Measurements from ENCODE around the gene ECE1. TPM values are rescaled to one million over a fixed set of nuclear protein-coding genes. Genes with fewer than 3 reads are reported as not detected.

The ECE1 gene
- total and polyA plus RNA-seq, 9 of the 15 experiments (the other 6 are each of a cell fraction or from before 2014, with no cell fraction given) = 0.56 to 34.8 (median 11.0) TPM

DNA sequence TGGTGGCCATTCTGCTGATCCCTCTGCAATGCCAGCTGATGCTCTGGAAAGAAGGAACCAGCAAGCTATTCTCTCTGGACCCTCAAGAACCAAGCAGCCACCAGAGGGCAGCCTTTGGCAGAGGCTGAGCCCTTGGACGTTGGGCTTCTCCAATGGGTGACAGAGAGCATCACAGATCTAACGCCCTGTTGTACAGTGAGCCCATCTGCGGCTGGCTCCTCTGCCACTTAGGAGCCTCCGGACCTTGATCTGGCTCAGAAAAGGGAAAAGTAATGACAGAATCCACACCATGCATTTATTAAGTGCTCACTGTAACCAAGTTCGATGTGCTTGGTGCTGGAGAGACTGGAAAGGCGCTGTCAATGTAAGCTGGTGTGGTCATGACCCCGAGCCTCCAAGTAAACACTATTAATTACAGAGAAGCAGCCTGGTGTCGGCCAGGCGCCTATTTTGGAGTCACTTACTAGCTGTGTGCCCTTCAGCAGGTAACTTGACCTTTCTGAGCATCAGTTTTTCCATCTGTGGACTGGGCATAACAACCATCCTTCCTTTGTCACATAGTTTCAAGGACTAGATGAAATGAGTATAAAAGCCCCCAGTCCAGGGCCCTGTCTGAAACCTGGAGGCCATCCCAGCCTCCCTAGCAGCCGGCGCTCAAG lies 34.9 kb downstream of the ECE1 start (continued):
- TF ChIP-seq, protein P1, sequence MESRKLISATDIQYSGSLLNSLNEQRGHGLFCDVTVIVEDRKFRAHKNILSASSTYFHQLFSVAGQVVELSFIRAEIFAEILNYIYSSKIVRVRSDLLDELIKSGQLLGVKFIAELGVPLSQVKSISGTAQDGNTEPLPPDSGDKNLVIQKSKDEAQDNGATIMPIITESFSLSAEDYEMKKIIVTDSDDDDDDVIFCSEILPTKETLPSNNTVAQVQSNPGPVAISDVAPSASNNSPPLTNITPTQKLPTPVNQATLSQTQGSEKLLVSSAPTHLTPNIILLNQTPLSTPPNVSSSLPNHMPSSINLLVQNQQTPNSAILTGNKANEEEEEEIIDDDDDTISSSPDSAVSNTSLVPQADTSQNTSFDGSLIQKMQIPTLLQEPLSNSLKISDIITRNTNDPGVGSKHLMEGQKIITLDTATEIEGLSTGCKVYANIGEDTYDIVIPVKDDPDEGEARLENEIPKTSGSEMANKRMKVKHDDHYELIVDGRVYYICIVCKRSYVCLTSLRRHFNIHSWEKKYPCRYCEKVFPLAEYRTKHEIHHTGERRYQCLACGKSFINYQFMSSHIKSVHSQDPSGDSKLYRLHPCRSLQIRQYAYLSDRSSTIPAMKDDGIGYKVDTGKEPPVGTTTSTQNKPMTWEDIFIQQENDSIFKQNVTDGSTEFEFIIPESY (CRISPR knock-in tag; IDR thresholded peaks at IDR 0.05) = peak; percentile 69
- no peak for TF ChIP-seq PPARD (CRISPR knock-in tag; IDR thresholded peaks at IDR 0.05)
- TF ChIP-seq BCL6 (CRISPR knock-in tag; IDR thresholded peaks at IDR 0.05) = no peak
- no peak for TF ChIP-seq ZNF444 (CRISPR knock-in tag; IDR thresholded peaks at IDR 0.05)
- TF ChIP-seq KDM2B (CRISPR knock-in tag; IDR thresholded peaks at IDR 0.05) = no peak
- TF ChIP-seq, protein P2, sequence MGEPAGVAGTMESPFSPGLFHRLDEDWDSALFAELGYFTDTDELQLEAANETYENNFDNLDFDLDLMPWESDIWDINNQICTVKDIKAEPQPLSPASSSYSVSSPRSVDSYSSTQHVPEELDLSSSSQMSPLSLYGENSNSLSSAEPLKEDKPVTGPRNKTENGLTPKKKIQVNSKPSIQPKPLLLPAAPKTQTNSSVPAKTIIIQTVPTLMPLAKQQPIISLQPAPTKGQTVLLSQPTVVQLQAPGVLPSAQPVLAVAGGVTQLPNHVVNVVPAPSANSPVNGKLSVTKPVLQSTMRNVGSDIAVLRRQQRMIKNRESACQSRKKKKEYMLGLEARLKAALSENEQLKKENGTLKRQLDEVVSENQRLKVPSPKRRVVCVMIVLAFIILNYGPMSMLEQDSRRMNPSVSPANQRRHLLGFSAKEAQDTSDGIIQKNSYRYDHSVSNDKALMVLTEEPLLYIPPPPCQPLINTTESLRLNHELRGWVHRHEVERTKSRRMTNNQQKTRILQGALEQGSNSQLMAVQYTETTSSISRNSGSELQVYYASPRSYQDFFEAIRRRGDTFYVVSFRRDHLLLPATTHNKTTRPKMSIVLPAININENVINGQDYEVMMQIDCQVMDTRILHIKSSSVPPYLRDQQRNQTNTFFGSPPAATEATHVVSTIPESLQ (CRISPR knock-in tag; IDR thresholded peaks at IDR 0.05) = no peak
- TF ChIP-seq, protein P3, sequence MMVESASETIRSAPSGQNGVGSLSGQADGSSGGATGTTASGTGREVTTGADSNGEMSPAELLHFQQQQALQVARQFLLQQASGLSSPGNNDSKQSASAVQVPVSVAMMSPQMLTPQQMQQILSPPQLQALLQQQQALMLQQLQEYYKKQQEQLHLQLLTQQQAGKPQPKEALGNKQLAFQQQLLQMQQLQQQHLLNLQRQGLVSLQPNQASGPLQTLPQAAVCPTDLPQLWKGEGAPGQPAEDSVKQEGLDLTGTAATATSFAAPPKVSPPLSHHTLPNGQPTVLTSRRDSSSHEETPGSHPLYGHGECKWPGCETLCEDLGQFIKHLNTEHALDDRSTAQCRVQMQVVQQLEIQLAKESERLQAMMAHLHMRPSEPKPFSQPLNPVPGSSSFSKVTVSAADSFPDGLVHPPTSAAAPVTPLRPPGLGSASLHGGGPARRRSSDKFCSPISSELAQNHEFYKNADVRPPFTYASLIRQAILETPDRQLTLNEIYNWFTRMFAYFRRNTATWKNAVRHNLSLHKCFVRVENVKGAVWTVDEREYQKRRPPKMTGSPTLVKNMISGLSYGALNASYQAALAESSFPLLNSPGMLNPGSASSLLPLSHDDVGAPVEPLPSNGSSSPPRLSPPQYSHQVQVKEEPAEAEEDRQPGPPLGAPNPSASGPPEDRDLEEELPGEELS (CRISPR knock-in tag; IDR thresholded peaks at IDR 0.05; ENCODE audit: borderline replicate concordance) = no peak
- TF ChIP-seq, protein P4, sequence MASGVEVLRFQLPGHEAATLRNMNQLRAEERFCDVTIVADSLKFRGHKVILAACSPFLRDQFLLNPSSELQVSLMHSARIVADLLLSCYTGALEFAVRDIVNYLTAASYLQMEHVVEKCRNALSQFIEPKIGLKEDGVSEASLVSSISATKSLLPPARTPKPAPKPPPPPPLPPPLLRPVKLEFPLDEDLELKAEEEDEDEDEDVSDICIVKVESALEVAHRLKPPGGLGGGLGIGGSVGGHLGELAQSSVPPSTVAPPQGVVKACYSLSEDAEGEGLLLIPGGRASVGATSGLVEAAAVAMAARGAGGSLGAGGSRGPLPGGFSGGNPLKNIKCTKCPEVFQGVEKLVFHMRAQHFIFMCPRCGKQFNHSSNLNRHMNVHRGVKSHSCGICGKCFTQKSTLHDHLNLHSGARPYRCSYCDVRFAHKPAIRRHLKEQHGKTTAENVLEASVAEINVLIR (CRISPR knock-in tag; IDR thresholded peaks at IDR 0.05) = no peak
- TF ChIP-seq HDAC2 (IDR thresholded peaks at IDR 0.05) = no peak
- TF ChIP-seq ZNF41 (CRISPR knock-in tag; conservative IDR thresholded peaks at IDR 0.05) = no peak
- TF ChIP-seq, protein P5, sequence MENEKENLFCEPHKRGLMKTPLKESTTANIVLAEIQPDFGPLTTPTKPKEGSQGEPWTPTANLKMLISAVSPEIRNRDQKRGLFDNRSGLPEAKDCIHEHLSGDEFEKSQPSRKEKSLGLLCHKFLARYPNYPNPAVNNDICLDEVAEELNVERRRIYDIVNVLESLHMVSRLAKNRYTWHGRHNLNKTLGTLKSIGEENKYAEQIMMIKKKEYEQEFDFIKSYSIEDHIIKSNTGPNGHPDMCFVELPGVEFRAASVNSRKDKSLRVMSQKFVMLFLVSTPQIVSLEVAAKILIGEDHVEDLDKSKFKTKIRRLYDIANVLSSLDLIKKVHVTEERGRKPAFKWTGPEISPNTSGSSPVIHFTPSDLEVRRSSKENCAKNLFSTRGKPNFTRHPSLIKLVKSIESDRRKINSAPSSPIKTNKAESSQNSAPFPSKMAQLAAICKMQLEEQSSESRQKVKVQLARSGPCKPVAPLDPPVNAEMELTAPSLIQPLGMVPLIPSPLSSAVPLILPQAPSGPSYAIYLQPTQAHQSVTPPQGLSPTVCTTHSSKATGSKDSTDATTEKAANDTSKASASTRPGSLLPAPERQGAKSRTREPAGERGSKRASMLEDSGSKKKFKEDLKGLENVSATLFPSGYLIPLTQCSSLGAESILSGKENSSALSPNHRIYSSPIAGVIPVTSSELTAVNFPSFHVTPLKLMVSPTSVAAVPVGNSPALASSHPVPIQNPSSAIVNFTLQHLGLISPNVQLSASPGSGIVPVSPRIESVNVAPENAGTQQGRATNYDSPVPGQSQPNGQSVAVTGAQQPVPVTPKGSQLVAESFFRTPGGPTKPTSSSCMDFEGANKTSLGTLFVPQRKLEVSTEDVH (IDR thresholded peaks at IDR 0.05; ENCODE audit: low read depth, partially characterized antibody) = no peak
- peak in 1 of 2 experiments; percentile 58; a peak in 2 of 4 replicates for TF ChIP-seq MAZ (CRISPR knock-in tag; conservative IDR thresholded peaks at IDR 0.05 in 1 of 2, IDR thresholded peaks at IDR 0.05 in 1 of 2)
- no peak for TF ChIP-seq ZNF232 (CRISPR knock-in tag; IDR thresholded peaks at IDR 0.05)
- TF ChIP-seq, protein P6, sequence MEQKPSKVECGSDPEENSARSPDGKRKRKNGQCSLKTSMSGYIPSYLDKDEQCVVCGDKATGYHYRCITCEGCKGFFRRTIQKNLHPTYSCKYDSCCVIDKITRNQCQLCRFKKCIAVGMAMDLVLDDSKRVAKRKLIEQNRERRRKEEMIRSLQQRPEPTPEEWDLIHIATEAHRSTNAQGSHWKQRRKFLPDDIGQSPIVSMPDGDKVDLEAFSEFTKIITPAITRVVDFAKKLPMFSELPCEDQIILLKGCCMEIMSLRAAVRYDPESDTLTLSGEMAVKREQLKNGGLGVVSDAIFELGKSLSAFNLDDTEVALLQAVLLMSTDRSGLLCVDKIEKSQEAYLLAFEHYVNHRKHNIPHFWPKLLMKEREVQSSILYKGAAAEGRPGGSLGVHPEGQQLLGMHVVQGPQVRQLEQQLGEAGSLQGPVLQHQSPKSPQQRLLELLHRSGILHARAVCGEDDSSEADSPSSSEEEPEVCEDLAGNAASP (IDR thresholded peaks at IDR 0.05) = no peak
- no peak for TF ChIP-seq EHMT2 (IDR thresholded peaks at IDR 0.05)
- no peak for TF ChIP-seq ZNF436 (CRISPR knock-in tag; IDR thresholded peaks at IDR 0.05)
